NB4 (cell line): Measurements from ENCODE around the gene FOXP1.
A peak's percentile ranks its signal among the peaks of the same experiment; 100 is the strongest.

ENCODE experiments used
- DNase-seq: peaks from one replicate; pipeline ENCODE4 v3.0.0; 2010; ENCODE audit warnings: low read depth
- H3K4me3 ChIP-seq: one replicate; pipeline ENCODE4 v1.5.1; 2011; ENCODE audit warnings: mild to moderate bottlenecking, low read depth, low read length, moderate library complexity
- MYC ChIP-seq: IDR thresholded peaks from 2 replicates; pipeline ENCODE4 v1.6.1; 2011; ENCODE audit warnings: low read depth, low read length
- POLR2A ChIP-seq: IDR thresholded peaks from 2 replicates; pipeline ENCODE4 v1.6.1; 2011; ENCODE audit warnings: mild to moderate bottlenecking; ENCODE audit not compliant: insufficient read length; ENCODE audit errors: extremely low read depth
- TF ChIP-seq, protein P1 (sequence below): IDR thresholded peaks from 2 replicates; pipeline ENCODE4 v1.6.1; 2011; ENCODE audit warnings: low read depth, low read length
- TF ChIP-seq, protein P2 (sequence below): IDR thresholded peaks from one replicate; pipeline ENCODE4 v1.5.1; 2012; ENCODE audit warnings: low read depth, low read length

Gene FOXP1

DNA sequence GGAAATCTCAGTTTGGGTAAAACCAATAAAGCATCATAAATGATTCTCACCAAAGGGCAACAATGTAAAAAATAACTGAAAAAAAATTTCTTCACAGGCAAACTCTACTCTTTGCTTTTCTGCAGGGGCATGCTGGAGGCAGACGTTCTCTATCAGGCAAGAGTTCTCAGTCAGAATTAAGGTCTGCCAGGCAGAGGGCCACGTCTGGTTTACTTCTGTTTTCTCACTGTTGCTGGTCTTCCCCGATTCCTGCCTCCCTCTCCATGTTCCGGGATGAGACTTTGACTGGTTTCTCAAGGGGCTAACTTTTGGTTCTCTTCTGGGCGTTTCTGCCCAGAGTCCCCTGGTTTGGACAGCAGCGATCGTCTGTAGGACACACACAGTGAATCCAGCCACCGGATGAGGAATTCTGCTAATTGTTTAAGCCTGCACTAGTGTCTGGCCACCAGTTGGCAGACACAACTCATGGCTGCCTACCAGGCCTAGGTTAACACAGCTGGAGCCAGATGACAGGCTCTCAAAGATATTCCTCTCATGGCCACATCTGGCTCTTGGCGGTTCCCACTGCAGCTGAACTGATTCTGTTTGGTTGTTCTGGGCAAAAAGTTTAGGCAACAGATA is 273.1 kb downstream of the FOXP1 start:
- no peak for DNase-seq
- TF ChIP-seq, protein P1, sequence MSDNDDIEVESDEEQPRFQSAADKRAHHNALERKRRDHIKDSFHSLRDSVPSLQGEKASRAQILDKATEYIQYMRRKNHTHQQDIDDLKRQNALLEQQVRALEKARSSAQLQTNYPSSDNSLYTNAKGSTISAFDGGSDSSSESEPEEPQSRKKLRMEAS = no peak
- TF ChIP-seq POLR2A (no peak), MYC (no peak)
- TF ChIP-seq, protein P2, sequence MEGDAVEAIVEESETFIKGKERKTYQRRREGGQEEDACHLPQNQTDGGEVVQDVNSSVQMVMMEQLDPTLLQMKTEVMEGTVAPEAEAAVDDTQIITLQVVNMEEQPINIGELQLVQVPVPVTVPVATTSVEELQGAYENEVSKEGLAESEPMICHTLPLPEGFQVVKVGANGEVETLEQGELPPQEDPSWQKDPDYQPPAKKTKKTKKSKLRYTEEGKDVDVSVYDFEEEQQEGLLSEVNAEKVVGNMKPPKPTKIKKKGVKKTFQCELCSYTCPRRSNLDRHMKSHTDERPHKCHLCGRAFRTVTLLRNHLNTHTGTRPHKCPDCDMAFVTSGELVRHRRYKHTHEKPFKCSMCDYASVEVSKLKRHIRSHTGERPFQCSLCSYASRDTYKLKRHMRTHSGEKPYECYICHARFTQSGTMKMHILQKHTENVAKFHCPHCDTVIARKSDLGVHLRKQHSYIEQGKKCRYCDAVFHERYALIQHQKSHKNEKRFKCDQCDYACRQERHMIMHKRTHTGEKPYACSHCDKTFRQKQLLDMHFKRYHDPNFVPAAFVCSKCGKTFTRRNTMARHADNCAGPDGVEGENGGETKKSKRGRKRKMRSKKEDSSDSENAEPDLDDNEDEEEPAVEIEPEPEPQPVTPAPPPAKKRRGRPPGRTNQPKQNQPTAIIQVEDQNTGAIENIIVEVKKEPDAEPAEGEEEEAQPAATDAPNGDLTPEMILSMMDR = no peak
- H3K4me3 ChIP-seq = no peak overlapping the region

DNA sequence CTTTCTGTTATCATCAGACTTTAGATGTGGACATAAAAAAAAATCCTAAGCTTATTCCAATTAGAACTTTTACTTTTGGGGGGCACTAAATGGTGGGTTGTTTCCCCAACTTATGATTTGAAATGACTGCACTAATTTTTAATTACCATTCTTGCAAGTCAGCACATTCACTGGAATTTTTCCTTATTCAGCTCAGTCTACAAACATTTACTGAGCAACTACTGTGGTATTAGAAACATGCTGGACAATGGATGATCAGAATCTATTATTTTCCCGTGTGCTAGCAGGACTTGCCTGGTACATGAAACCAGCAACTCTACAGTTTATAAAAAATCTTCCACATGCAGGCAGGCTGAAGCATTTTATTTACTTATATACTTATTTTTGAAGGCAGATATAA is 273.6 kb downstream of the FOXP1 start:
- DNase-seq = no peak
- no peak overlapping the region for H3K4me3 ChIP-seq
- TF ChIP-seq, protein P2 = no peak
- TF ChIP-seq, protein P1 = no peak
- TF ChIP-seq POLR2A = no peak
- no peak for TF ChIP-seq MYC

DNA sequence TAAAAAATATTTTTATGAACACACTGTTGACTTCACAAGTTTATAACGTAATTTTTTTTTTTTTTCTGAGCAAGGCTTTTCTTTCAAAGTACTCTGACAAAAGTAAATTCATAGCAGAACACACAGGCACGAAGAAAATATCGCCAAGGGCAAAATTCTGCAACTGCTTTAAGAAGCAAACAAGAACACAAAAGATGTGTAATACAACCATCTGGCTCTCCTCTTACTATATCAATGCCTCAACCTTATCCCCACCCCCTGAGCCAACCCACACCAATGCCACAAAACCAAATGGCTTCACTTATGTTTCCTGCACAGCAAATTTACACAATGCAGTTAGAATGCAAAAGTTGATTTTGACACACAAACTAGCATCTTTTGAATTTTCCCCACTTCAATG is 274.2 kb downstream of the FOXP1 start:
- TF ChIP-seq POLR2A (no peak), MYC (no peak)
- TF ChIP-seq, protein P1 = no peak
- TF ChIP-seq, protein P2 = no peak
- peak; percentile 6 for DNase-seq
- no peak overlapping the region for H3K4me3 ChIP-seq

DNA sequence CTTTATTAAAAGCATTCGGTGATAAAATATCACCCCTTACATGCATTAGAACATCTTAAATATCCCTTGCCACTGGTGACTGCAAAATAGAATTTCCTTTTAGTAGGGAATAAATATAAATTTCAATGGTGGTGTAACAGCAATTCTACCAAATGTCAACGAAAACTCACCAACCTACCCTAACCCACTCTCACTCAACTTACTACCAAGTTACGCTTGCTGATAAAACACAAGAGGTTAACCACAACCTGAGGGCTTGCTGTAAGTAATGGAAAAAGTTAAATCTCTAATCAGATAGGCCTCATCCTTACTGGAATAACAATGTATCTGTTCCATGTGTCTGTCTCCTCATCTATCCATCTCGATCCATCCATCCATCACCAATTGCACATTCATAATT is 274.7 kb downstream of the FOXP1 start:
- no peak overlapping the region for H3K4me3 ChIP-seq
- TF ChIP-seq, protein P1 = no peak
- TF ChIP-seq, protein P2 = no peak
- no peak for TF ChIP-seq MYC
- TF ChIP-seq POLR2A = no peak
- no peak for DNase-seq

DNA sequence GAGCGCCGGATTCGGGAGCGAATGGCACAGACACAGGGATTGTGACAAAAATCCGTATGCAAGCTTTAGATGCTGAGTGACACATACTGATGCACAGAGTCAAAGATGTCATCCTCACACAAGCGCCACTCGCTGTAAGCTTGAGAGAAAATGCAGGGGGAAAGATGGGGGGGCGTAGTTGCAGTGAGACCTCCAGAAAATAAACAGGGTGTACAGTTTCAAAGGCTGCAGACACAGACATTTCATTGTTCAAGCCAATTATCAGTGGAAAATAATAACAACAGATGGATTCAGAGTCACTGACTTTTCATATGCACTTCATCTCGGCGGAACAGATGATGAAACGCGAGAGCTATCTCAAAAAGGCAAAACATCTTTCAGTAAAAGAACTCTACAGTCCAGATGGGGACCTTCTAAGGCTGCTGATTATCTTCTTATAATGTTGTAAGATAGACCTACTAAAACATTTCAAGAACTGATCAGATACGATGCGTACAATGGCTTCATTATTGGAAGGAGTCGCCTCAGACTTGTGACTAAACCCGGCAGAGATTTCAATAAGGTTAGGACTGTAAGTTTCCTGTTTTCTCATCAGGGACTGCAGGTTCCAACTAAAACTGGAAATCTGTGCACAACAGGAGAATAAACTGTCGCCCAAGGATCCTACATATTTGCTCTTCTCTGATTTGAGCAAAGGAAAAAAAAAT is 275.4 kb downstream of the FOXP1 start:
- DNase-seq = no peak
- TF ChIP-seq, protein P1 = no peak
- no peak for TF ChIP-seq MYC
- TF ChIP-seq POLR2A = no peak
- TF ChIP-seq, protein P2 = no peak
- H3K4me3 ChIP-seq = no peak overlapping the region
